Measurements from ENCODE around the gene CCDC157.

CCDC157 gene

GRCh38 chr22:30371321-30371720 lies 14.5 kb downstream of the CCDC157 start:
- no peak for TF ChIP-seq CTCF (IDR thresholded peaks at IDR 0.05; ENCODE audit: low read depth, low read length, poor library complexity, severe bottlenecking)
- TF ChIP-seq EZH2phosphoT487 (IDR thresholded peaks at IDR 0.05; ENCODE audit: borderline replicate concordance, low read length) = no peak
- H3K36me3 ChIP-seq (ENCODE audit: control insufficient read depth, low read length) = no peaks in the 10 kb centered on the region
- no peak overlapping the region for H3K27ac ChIP-seq (ENCODE audit: low read depth, low read length)
- no peaks in the 10 kb centered on the region for H3K27me3 ChIP-seq (ENCODE audit: control insufficient read depth, low read length)
- no peaks in the 10 kb centered on the region for H3F3A ChIP-seq (ENCODE audit: control insufficient read depth, insufficient read depth)
- no peaks in the 10 kb centered on the region for H3K79me2 ChIP-seq (ENCODE audit: control insufficient read depth, low read length)
- no peak overlapping the region for H3K4me2 ChIP-seq (ENCODE audit: low read length)
- no peaks in the 10 kb centered on the region for H3K9me2 ChIP-seq (replicated peaks; ENCODE audit: control insufficient read depth, low read length)
- no peaks in the 10 kb centered on the region for H3K9me3 ChIP-seq (ENCODE audit: control insufficient read depth, insufficient read depth, low read length)
- no peak overlapping the region for H3K4me3 ChIP-seq (ENCODE audit: low read length)
- H3K4me1 ChIP-seq (ENCODE audit: control insufficient read depth, low read length) = no peaks in the 10 kb centered on the region
- no peaks in the 10 kb centered on the region for H4K20me1 ChIP-seq (ENCODE audit: control insufficient read depth, insufficient read depth, low read depth, low read length)

GRCh38 chr22:30371981-30372380 lies 15.2 kb downstream of the CCDC157 start:
- no peaks in the 10 kb centered on the region for H3K9me2 ChIP-seq (replicated peaks; ENCODE audit: control insufficient read depth, low read length)
- no peak for TF ChIP-seq CTCF (IDR thresholded peaks at IDR 0.05; ENCODE audit: low read depth, low read length, poor library complexity, severe bottlenecking)
- no peak for TF ChIP-seq EZH2phosphoT487 (IDR thresholded peaks at IDR 0.05; ENCODE audit: borderline replicate concordance, low read length)
- no peaks in the 10 kb centered on the region for H4K20me1 ChIP-seq (ENCODE audit: control insufficient read depth, insufficient read depth, low read depth, low read length)
- H3K9me3 ChIP-seq (ENCODE audit: control insufficient read depth, insufficient read depth, low read length) = no peaks in the 10 kb centered on the region
- no peaks in the 10 kb centered on the region for H3F3A ChIP-seq (ENCODE audit: control insufficient read depth, insufficient read depth)
- H3K36me3 ChIP-seq (ENCODE audit: control insufficient read depth, low read length) = no peaks in the 10 kb centered on the region
- no peaks in the 10 kb centered on the region for H3K27me3 ChIP-seq (ENCODE audit: control insufficient read depth, low read length)
- H3K4me2 ChIP-seq (ENCODE audit: low read length) = no peak overlapping the region
- no peak overlapping the region for H3K4me3 ChIP-seq (ENCODE audit: low read length)
- no peak overlapping the region for H3K27ac ChIP-seq (ENCODE audit: low read depth, low read length)
- no peaks in the 10 kb centered on the region for H3K4me1 ChIP-seq (ENCODE audit: control insufficient read depth, low read length)
- no peaks in the 10 kb centered on the region for H3K79me2 ChIP-seq (ENCODE audit: control insufficient read depth, low read length)

GRCh38 chr22:30372915-30373314 lies 16.1 kb downstream of the CCDC157 start:
- TF ChIP-seq CTCF (IDR thresholded peaks at IDR 0.05; ENCODE audit: low read depth, low read length, poor library complexity, severe bottlenecking) (no peak), EZH2phosphoT487 (IDR thresholded peaks at IDR 0.05; ENCODE audit: borderline replicate concordance, low read length) (no peak)
- no peaks in the 10 kb centered on the region for H3K4me1 ChIP-seq (ENCODE audit: control insufficient read depth, low read length)
- no peak overlapping the region for H3K27ac ChIP-seq (ENCODE audit: low read depth, low read length)

More at GRCh38 chr22:30372915-30373314, 16.1 kb downstream of the CCDC157 start:
- H3K4me3 ChIP-seq (ENCODE audit: low read length) = no peak overlapping the region
- no peak overlapping the region for H3K4me2 ChIP-seq (ENCODE audit: low read length)
- no peaks in the 10 kb centered on the region for H3K79me2 ChIP-seq (ENCODE audit: control insufficient read depth, low read length)
- H4K20me1 ChIP-seq (ENCODE audit: control insufficient read depth, insufficient read depth, low read depth, low read length) = no peaks in the 10 kb centered on the region
- H3K9me2 ChIP-seq (replicated peaks; ENCODE audit: control insufficient read depth, low read length) = no peaks in the 10 kb centered on the region
- no peaks in the 10 kb centered on the region for H3F3A ChIP-seq (ENCODE audit: control insufficient read depth, insufficient read depth)
- no peaks in the 10 kb centered on the region for H3K9me3 ChIP-seq (ENCODE audit: control insufficient read depth, insufficient read depth, low read length)
- no peaks in the 10 kb centered on the region for H3K36me3 ChIP-seq (ENCODE audit: control insufficient read depth, low read length)
- H3K27me3 ChIP-seq (ENCODE audit: control insufficient read depth, low read length) = no peaks in the 10 kb centered on the region

Measured in DOHH2 (cell line).